Activated CD4-positive, alpha-beta T cell treated with anti-CD3 and anti-CD28 coated beads, Interleukin-2, amount 50 U/mL, for 4 hours (primary cell): ENCODE results near the gene C21orf91.
"Not testable (repeated sequence)": the region's sequence is repeated elsewhere in the genome, so short reads cannot be mapped to it uniquely, and the experiment has no call there.

Source experiments
- DNase-seq, 2 experiments: peaks; one replicate each; pipeline ENCODE4 v3.0.0-alpha.2; 2020

C21orf91 gene

DNA sequence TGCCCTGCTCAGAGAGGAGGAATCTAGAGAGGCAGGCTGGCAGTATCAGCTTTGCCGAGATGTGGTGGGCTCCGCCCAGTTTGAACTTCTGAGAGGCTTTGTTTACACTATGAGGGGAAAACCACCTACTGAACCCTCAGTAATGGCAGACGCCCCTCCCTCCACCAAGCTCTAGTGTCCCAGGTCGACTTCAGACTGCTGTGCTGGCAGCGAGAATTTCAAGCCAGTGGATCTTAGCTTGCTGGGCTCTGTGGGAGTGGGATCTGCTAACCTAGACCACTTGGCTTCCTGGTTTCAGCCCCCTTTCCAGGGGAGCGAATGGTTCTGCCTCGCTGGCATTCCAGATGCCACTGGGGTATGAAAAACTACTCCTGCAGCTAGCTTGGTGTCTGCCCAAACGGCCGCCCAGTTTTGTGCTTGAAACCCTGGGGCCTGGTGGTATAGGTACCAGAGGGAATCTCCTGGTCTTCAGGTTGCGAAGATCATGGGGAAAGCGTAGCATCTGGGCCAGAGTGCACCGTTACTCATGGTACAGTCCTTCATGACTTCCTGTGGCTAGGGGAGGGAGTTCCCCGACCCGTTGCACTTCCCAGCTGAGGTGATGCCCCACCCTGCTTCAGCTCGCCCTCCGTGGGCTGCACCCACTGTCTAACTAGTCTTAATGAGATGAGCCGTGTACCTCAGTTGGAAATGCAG is 43.6 kb downstream of the C21orf91 start:
- peak; percentile 52 to 60 for DNase-seq

DNA sequence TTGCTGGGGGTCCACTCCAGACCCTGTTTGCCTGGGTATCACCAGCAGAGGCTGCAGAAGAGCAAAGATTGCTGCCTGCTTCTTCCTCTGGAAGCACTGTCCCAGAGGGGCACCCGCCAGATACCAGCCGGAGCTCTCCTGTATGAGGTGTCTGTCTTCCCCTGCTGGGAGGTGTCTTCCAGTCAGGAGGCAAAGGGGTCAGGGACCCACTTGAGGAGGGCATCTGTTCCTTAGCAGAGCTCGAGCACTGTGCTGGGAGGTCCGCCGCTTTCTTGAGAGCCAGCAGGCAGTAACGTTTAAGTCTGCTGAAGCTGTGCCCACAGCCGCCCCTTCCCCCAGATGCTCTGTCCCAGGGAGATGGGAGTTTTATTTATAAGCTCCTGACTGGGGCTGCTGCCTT is 44.1 kb downstream of the C21orf91 start:
- not testable (repeated sequence) for DNase-seq

DNA sequence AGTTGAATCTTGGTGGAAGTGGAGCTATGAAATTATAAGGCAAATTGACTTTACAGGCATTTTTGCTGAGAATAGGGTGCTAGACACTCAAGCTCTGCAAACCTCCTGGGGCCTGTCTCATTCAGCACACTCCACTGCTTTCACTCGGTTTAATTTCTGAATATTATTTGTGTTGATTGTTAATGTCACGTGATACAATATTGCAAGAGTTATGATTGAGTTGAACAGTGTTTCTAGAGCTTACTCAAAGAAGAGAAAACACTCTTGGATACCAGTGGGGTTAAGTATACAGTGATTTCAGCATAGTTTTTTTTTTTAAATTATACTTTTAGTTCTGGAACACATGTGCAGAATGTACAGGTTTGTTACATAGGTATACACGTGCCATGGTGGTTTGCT is 49.7 kb downstream of the C21orf91 start:
- DNase-seq, result no peak

DNA sequence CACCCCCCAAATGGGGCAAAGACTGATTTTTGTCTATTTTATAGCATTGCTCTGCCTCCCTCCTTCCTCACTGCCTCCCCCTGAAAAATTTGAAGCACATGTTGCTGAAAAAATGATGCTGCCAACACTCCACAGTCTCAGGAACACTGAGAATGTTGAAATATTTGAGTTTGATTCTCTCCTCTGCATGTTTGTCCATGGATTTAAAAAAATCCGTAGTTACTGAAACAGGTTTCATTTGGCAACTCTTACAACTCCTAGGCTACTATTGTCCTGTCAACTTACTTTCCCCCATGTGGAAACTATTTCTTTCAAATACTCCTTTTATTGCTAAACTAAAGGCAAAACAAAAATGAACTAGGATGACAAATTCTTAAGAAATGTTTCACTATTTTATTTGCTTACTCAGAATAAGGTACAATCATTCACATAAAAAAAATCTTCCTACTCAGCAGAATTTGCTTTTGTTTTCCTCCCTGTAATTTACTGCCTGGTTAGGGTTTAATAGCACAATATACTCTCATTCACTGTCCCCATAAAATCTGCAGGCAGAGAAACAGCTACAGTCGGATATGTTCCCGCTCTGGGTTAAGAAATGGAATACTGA is 50.2 kb downstream of the C21orf91 start:
- no peak for DNase-seq

DNA sequence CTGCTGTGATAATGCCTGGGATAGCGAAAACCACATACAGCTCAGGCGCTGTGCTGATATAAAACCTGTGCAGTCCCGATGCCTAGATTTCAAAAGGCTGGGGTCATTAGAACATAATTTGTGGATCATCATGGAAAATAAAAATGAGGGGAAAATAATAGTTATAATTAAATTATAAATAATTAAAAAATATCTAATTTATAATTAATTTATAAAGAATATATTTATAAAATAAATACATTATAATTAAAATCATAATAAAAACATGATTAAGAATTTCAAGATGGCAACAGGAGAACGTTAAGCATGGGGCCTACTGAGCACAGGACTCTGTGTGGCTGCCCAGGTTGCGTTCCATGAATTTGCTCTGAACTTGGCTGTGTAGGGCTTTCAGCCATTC is 53.9 kb downstream of the C21orf91 start:
- DNase-seq, result no peak

DNA sequence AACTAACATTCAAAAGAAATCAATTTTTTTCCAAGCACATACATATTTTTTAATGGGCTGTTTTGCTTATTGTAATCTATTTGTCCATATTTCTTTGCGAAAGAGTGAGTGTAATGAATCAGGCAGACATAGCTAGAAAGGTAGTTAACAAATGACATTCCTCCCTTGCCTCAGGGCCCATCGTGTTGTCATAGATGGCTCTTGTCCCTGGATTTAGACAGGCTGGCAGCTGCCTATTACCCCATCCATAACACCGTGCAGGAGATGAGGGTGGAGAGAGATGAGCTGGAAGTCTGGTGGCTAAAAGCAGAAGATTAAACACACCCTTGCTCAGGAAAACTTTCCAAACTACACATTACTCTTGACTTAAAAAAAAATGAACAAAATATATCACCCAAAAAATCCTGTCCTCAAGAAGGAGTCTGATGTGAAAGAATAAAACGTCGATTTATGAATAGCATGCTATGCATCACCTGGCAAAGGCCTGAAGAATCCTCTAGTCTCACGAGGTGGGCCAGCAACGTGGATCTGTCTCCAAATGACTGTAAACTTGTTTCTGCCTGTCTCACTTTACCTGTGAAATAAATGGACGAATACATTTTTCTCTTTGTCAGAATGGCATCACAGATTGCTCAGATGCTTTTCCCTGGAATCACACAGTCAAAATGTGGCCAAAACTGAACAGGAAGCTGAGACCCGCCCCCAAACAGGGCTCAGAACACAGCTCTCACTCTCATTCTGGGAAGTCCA is 55.7 kb downstream of the C21orf91 start:
- DNase-seq, result no peak

DNA sequence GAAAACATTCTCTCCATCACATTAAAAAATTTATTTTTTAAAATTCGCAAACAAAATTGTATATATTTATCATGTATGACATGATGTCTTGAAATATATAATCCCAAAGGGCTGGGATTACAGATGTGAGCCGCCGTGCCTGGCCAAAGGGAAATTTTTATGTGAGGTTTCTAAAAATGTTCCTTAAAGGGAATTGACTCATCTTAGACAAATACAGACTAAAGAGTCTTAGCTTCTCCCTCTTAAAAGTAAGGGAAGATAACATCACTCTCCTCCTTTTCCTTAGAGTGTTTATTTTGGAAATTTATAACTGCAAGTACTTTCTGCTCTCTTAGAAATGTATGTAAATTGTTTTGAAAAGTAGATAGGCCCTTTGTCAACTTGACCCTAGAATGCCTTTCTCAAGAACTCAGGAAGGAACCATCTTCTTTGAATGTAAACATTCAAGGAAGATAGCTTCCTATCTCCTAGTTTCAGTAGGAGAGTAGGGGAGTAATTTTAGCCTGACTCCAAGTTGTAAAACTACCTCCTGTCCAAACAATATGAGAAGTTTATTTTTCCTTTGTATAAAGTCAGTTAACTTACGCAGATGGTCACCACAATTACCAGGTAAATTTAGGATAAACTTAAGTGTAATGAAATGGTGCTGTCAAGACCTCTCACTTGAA is 59.5 kb downstream of the C21orf91 start:
- DNase-seq, result no peak

DNA sequence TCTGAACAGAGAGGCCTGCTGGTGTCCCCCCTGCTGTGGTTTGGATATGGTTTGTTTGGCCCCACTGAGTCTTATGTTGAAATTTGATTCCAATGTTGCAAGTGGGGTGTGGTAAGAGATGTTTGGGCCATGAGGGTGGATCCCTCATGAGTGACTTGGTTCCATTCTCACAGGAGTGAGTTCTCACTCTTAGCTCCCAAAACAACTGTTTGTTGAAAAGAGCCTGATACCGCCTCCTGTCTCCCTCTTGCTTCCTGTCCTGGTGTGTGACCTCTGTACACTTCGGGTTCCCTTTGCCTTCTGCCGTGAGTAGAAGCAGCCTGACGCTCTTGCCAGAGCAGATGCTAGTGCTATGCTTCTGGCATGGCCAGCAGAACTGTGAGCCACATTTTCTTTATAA is 60.5 kb downstream of the C21orf91 start:
- DNase-seq, result no peak

DNA sequence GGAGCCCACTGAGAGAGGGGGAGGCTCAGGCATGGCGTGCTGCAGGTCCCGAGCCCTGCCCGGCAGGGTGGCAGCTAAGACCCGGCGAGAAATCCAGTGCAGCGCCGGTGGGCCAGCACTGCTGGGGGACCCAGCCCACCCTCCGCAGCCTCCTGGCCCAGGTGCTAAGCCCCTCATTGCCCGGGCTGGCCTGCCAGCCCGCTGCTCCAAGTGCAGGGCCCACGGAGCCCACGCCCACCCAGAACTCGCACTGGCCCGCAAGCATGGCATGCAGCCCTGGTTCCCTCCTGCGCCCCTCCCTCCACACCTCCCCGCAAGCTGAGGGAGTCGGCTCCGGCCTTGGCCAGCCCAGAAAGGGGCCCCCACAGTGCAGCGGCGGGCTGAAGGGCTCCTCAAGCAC is 61.5 kb downstream of the C21orf91 start:
- DNase-seq, result no peak

DNA sequence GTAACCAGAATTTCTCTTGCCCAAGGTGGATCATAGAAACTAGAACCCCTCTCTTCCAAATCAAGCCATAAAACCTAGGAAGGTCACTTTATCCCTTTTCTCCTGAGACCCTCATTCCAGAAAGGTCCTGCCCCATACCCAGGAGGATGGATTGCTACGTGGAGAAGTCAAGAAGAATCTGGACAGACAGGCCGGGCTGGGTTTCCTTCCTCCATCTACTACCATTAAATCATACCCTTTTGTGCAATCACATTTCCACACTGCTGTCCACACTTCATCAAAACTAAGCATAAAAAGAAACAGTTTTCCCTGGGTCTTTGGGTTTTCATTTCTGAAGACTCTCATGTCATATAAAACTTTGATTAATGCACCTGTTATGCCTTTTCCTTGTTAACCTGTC is 65.4 kb downstream of the C21orf91 start:
- no peak for DNase-seq

DNA sequence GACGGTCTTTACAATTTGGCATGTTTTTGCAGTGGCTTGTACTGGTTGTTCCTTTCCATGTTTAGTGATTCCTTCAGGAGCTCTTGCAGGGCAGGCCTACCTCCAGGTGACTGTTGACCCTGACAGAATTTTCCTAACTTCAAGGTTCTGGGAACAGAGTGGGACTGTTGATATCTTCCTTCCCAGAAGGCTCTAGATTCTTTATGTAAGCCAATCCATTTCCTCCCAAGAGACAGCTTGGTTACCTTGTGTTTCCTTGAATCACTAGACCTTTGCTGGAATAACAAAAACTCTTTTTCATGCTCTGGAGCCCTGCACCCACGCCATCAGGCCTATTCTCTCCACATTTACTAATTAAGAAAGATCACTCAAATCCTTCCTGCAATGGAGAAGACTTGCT is 67.0 kb downstream of the C21orf91 start:
- DNase-seq, result no peak

DNA sequence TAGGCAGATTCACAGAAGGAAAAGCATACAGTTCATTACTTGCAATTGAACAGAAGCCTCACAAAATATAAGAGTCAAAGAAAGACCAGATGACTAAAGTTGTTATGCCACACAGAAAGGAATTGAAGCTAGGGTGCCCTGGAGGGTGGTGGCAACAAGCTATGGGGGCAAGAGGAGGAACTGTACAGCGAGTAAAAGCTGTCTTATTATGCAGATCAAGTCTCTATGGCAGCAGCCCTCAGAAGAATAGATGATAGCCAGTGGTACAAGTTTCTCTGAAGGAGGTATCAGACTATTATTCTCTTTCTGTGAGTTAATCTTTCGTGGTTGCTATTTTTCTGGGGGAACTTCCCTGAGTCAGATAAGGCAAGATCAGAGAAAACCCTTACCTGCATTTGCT is 72.2 kb downstream of the C21orf91 start:
- DNase-seq, result no peak

DNA sequence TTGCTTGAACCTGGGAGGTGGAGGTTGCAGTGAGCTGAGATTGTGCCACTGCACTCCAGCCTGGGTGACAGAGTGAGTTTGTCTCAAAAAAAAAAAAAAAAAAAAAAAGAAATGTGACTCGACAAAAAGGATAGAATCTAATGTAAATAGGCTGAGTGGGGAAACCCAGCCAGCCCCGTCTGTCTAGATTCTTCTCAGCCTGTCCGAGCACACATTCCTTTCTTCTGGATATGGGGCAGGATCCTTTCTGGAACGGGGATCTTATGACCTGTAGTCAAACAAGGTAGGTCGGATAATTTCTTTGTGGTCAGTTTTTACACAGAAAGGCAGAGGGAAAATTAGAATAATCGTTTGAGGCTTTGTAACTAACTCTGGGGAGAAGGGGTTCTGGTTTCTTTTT is 74.1 kb downstream of the C21orf91 start:
- DNase-seq, result no peak

DNA sequence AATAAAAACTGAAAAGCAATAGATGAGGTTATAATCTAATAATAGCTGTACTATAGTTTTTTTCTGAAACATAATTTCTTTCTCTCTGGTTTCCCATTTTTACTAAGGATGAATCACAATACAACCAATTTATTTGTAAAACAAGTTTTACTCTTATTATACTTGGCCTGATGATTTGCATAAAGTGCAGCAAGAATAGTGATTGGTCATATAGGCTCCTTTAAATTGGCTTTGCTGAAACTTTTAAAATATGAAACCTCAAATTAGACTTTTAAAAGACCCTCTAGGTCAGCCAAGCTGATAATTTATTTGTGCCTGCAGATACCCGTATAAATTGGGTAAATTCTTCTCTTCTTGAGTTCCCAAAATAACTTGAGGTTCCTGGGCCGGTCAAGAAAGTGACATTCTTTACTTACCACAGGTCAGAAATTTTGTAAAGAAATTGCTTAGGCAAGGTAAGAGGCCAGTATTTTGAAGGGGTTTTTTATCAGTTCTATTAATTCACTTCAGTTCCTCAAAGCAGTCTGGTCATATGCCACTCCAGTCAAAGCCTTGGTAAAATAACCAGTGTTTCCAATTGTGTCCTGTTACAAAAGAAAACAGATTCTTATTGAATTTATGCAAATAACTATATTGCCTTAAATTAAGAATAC is 76.1 kb downstream of the C21orf91 start:
- DNase-seq, result no peak

DNA sequence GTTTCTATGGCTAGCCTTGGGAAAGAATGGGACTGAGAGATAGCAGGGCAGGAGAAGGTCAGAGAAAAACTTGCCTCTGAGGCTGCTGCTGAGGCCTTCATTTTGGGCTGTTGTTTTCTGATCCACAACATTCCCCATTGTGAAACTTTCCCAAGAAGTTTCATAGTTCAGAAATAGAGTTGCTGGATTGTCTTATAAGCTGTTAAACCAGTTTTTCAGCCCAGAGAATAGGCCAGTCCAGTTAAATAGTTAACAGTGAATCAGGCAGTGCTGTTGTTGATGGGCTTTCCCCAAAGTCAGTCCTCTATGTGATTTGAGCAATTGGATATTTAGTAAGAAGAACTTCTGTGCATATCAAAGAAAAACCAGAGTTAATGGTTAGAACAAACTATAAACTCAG is 77.0 kb downstream of the C21orf91 start:
- DNase-seq, result no peak
